Esophagus muscularis mucosa (tissue), 4 donors: ENCODE measurements around the gene DSCAML1. TPM values are rescaled to one million over a fixed set of nuclear protein-coding genes. Genes with fewer than 3 reads are reported as not detected.

ENCODE experiments used
- DNase-seq: peaks from one replicate; pipeline ENCODE4 v3.0.0-alpha.2; 2017; ENCODE audit errors: extremely low spot score
- H3K27ac ChIP-seq, 4 donors: fragments of 200-600 bp; sonication (generic); replicated peaks in 1 of 4; 1 replicate in 3 of 4; 2 replicates in 1 of 4; pipeline ENCODE4 v1.5.1; 2016 to 2019; ENCODE audit warnings: mild to moderate bottlenecking in 1 of 4
- H3K27me3 ChIP-seq, 4 donors: fragments of 200-600 bp; sonication (generic); one replicate each; pipeline versions ENCODE4 v1.5.1 to v1.6.0; 2016 to 2019
- H3K36me3 ChIP-seq, 4 donors: fragments of 200-600 bp; sonication (generic); one replicate each; pipeline ENCODE4 v1.5.1; 2016 to 2019
- H3K4me1 ChIP-seq, 4 donors: fragments of 200-600 bp; sonication (generic); one replicate each; pipeline ENCODE4 v1.5.1; 2016 to 2019
- H3K4me3 ChIP-seq, 4 donors: fragments of 200-600 bp; sonication (generic); 1 replicate in 2 of 4; 2 replicates in 2 of 4; pipeline ENCODE4 v1.5.1; 2016 to 2019; ENCODE audit warnings: mild to moderate bottlenecking in 4 of 4, moderate library complexity in 1 of 4
- H3K9me3 ChIP-seq, 4 donors: fragments of 200-600 bp; sonication (generic); 1 replicate in 3 of 4; 2 replicates in 1 of 4; pipeline ENCODE4 v1.5.1; 2016 to 2019
- CTCF ChIP-seq, 3 experiments: fragments of 200-600 bp in 2 of 3; fragments of 450-650 bp in 1 of 3; sonication (generic) in 2 of 3; IDR thresholded peaks; one replicate each; pipeline ENCODE4 v1.5.1; 2017 to 2019; ENCODE audit warnings: antibody characterized with exemption in 3 of 3, mild to moderate bottlenecking in 2 of 3, moderate library complexity in 1 of 3
- EP300 ChIP-seq: sonication (generic); formaldehyde crosslinking; IDR thresholded peaks from one replicate; pipeline ENCODE4 v1.6.1; 2017; ENCODE audit warnings: antibody characterized with exemption
- POLR2A ChIP-seq: fragments of 450-650 bp; IDR thresholded peaks from one replicate; pipeline ENCODE4 v1.6.1; 2017; ENCODE audit warnings: antibody characterized with exemption, moderate library complexity, mild to moderate bottlenecking, low read depth
- POLR2AphosphoS5 ChIP-seq, 2 donors: sonication (generic); formaldehyde crosslinking; IDR thresholded peaks; one replicate each; pipeline ENCODE4 v1.6.1; 2017; ENCODE audit warnings: antibody characterized with exemption in 2 of 2
- WGBS: methylation state at CpG from one replicate; pipeline ENCODE4 v1.1.5; 2018; 5-methylcytosine and 5-hydroxymethylcytosine counted together
- intact Hi-C: fragments of 100-400 bp; cut with DNase I; formaldehyde crosslinking; loops from one replicate; pipeline ENCODE4 v1.15.1; 2023
- total RNA-seq, 4 donors: library from RNA; depleted of rRNA; stranded (reverse); fragments of >200 nt; gene quantifications; one replicate each; pipeline versions ENCODE4 v1.1.0 to v1.2.1, GENCODE V29; 2016

Gene DSCAML1
- total RNA-seq, 4 donors from 2014 or later: 0.50 to 5.8 (median 1.2) TPM

GRCh38 chr11:117644403-117645155 is 152.4 kb downstream of the DSCAML1 start:
- intact Hi-C loops: no loop called here
- H3K27ac ChIP-seq: no peak overlapping the region

GRCh38 chr11:117643606-117644300 is 153.3 kb downstream of the DSCAML1 start:
- H3K36me3 ChIP-seq: no peaks in the 10 kb centered on the region
- no peak overlapping the region for H3K27ac ChIP-seq
- H3K4me1 ChIP-seq: no peaks in the 10 kb centered on the region
- H3K4me3 ChIP-seq: no peak overlapping the region
- no peak for DNase-seq
- TF ChIP-seq EP300: no peak
- TF ChIP-seq CTCF (IDR thresholded peaks at IDR 0.05): no peak
- TF ChIP-seq POLR2A: no peak
- no peak for TF ChIP-seq POLR2AphosphoS5 (IDR thresholded peaks at IDR 0.05)
- H3K9me3 ChIP-seq: no peaks in the 10 kb centered on the region
- H3K27me3 ChIP-seq: peaks cover 0 to 42% (median 4%) of the 10 kb centered on the region in 4 donors
- WGBS: 77% methylated on average over 20 of the region's 20 CpGs
- intact Hi-C loops: no loop called here

More at GRCh38 chr11:117644403-117645155, 152.4 kb downstream of the DSCAML1 start:
- no peak for DNase-seq
- TF ChIP-seq POLR2AphosphoS5 (IDR thresholded peaks at IDR 0.05): no peak
- no peak for TF ChIP-seq EP300
- WGBS: 62% methylated on average over 18 of the region's 26 CpGs
- H3K4me1 ChIP-seq: no peaks in the 10 kb centered on the region
- peaks cover 0 to 34% (median 4%) of the 10 kb centered on the region in 4 donors for H3K27me3 ChIP-seq
- H3K36me3 ChIP-seq: no peaks in the 10 kb centered on the region
- H3K4me3 ChIP-seq: no peak overlapping the region
- no peaks in the 10 kb centered on the region for H3K9me3 ChIP-seq

GRCh38 chr11:117642835-117643234 is 154.2 kb downstream of the DSCAML1 start:
- H3K27me3 ChIP-seq: peaks cover 0 to 42% (median 4%) of the 10 kb centered on the region in 4 donors
- H3K4me3 ChIP-seq: no peak overlapping the region
- no peaks in the 10 kb centered on the region for H3K4me1 ChIP-seq
- DNase-seq: no peak
- WGBS: 73% methylated on average over 3 of the region's 3 CpGs
- no peak overlapping the region for H3K27ac ChIP-seq
- intact Hi-C loops: no loop called here
- no peak for TF ChIP-seq CTCF (IDR thresholded peaks at IDR 0.05)
- no peak for TF ChIP-seq EP300
- no peak for TF ChIP-seq POLR2AphosphoS5 (IDR thresholded peaks at IDR 0.05)
- TF ChIP-seq POLR2A: no peak
- H3K36me3 ChIP-seq: no peaks in the 10 kb centered on the region
- H3K9me3 ChIP-seq: no peaks in the 10 kb centered on the region

- Histone ChIP-seq H3K36me3 (no peaks in the 10 kb centered on the region), H3K9me3 (no peaks in the 10 kb centered on the region), H3K4me3 (no peak overlapping the region), H3K27ac (no peak overlapping the region), H3K4me1 (no peaks in the 10 kb centered on the region), H3K27me3 (peaks cover 0 to 42% (median 4%) of the 10 kb centered on the region in 4 donors)
- WGBS: 81% methylated on average over 3 of the region's 4 CpGs
- intact Hi-C loops: no loop called here
- TF ChIP-seq EP300 (no peak), POLR2A (no peak), CTCF (IDR thresholded peaks at IDR 0.05) (no peak), POLR2AphosphoS5 (IDR thresholded peaks at IDR 0.05) (no peak)
- DNase-seq: no peak
Observed at GRCh38 chr11:117642396-117642795, 154.6 kb downstream of the DSCAML1 start.
